HepG2 (cell line): Measurements from ENCODE around the gene MARK4. TPM values are rescaled to one million over a fixed set of nuclear protein-coding genes. Genes with fewer than 3 reads are reported as not detected.
A peak's percentile ranks its signal among the peaks of the same experiment; 100 is the strongest.

Source experiments
- BRD4 ChIP-seq: sonication (generic); formaldehyde crosslinking; IDR thresholded peaks from 2 replicates; pipeline ENCODE4 v1.4.0; 2020; ENCODE audit warnings: missing genetic modification reagents
- ETV5 ChIP-seq: IDR thresholded peaks from 2 replicates; pipeline ENCODE4 v1.6.1; 2018; ENCODE audit warnings: missing biosample characterization, missing genetic modification reagents, inconsistent platforms, borderline replicate concordance
- HNRNPH1 ChIP-seq: fragments of 200-400 bp; formaldehyde crosslinking; optimal IDR thresholded peaks from 2 replicates; pipeline ENCODE3; 2017; ENCODE audit warnings: mild to moderate bottlenecking, low read depth, low read length
- MTA1 ChIP-seq: sonication (generic); formaldehyde crosslinking; IDR thresholded peaks from 2 replicates; pipeline ENCODE4 v1.4.0; 2020; ENCODE audit warnings: missing genetic modification reagents, mild to moderate bottlenecking, borderline replicate concordance
- MTF1 ChIP-seq: sonication (generic); formaldehyde crosslinking; IDR thresholded peaks from 2 replicates; pipeline ENCODE4 v1.5.0; 2020; ENCODE audit warnings: missing genetic modification reagents
- SAP130 ChIP-seq: IDR thresholded peaks from 2 replicates; pipeline ENCODE4 v1.6.1; 2016; ENCODE audit warnings: low read depth
- TMF1 ChIP-seq: sonication (generic); formaldehyde crosslinking; IDR thresholded peaks from 2 replicates; pipeline ENCODE4 v1.8.1; 2022; ENCODE audit warnings: low read depth, missing genetic modification reagents
- ZBTB7B ChIP-seq: sonication (generic); formaldehyde crosslinking; IDR thresholded peaks from 2 replicates; pipeline ENCODE4 v1.4.0; 2020; ENCODE audit warnings: missing genetic modification reagents
- ZEB1 ChIP-seq: IDR thresholded peaks from 2 replicates; pipeline ENCODE4 v1.6.1; 2012; ENCODE audit warnings: mild to moderate bottlenecking, low read depth, inconsistent platforms; ENCODE audit not compliant: insufficient replicate concordance
- ZKSCAN5 ChIP-seq: sonication (generic); formaldehyde crosslinking; IDR thresholded peaks from 2 replicates; pipeline ENCODE4 v1.5.1; 2020; ENCODE audit warnings: mild to moderate bottlenecking, missing genetic modification reagents
- ZMYM3 ChIP-seq: sonication (generic); formaldehyde crosslinking; IDR thresholded peaks from 2 replicates; pipeline ENCODE4 v1.5.1; 2020; ENCODE audit warnings: mild to moderate bottlenecking, missing genetic modification reagents
- ZNF552 ChIP-seq: sonication (generic); formaldehyde crosslinking; IDR thresholded peaks from 2 replicates; pipeline ENCODE4 v1.9.0; 2022; ENCODE audit warnings: missing genetic modification reagents, mild to moderate bottlenecking, borderline replicate concordance
- ZNF567 ChIP-seq: sonication (generic); formaldehyde crosslinking; IDR thresholded peaks from 2 replicates; pipeline ENCODE4 v1.8.1; 2023; ENCODE audit warnings: mild to moderate bottlenecking, missing genetic modification reagents, borderline replicate concordance
- polyA plus RNA-seq, 8 experiments: library from polyadenylated mRNA; depleted of rRNA in 3 of 8; stranded (reverse) in 7 of 8; unstranded in 1 of 8; fragments of >200 nt; fragmentation: Illumina TruSeq in 4 of 8; extraction: Trizol in 4 of 8; gene quantifications; 2 replicates each; pipeline versions ENCODE4 v1.2.1 to v1.2.3, GENCODE V29; 2011 to 2016; ENCODE audit warnings: low read depth in 4 of 8, missing spikeins in 1 of 8, mixed read lengths in 1 of 8; ENCODE audit not compliant: insufficient read depth in 1 of 8
- total RNA-seq, 5 experiments: library from RNA; depleted of rRNA; stranded (reverse); fragments of >200 nt; fragmentation: Illumina TruSeq; extraction: Trizol; gene quantifications; 2 replicates each; pipeline ENCODE4 v1.2.3, GENCODE V29; 2016; ENCODE audit warnings: low read depth in 1 of 5
- TF ChIP-seq, protein P1 (sequence below): sonication (generic); formaldehyde crosslinking; IDR thresholded peaks from 2 replicates; pipeline ENCODE4 v1.4.0; 2020; ENCODE audit warnings: missing genetic modification reagents, mild to moderate bottlenecking, borderline replicate concordance
- TF ChIP-seq, protein P2 (sequence below): IDR thresholded peaks from 2 replicates; pipeline ENCODE4 v1.6.1; 2016; ENCODE audit warnings: low read depth, borderline replicate concordance
- TF ChIP-seq, protein P3 (sequence below): sonication (generic); formaldehyde crosslinking; IDR thresholded peaks from 2 replicates; pipeline ENCODE4 v1.5.0; 2020; ENCODE audit warnings: mild to moderate bottlenecking, missing genetic modification reagents
- TF ChIP-seq, protein P4 (sequence below): sonication (generic); formaldehyde crosslinking; IDR thresholded peaks from 2 replicates; pipeline ENCODE4 v1.8.0; 2022; ENCODE audit warnings: missing genetic modification reagents, mild to moderate bottlenecking, inconsistent platforms, borderline replicate concordance
- TF ChIP-seq, protein P5 (sequence below): sonication (generic); formaldehyde crosslinking; IDR thresholded peaks from 2 replicates; pipeline ENCODE4 v1.8.0; 2022; ENCODE audit warnings: mild to moderate bottlenecking, missing genetic modification reagents; ENCODE audit not compliant: insufficient replicate concordance
- TF ChIP-seq, protein P6 (sequence below): sonication (generic); formaldehyde crosslinking; IDR thresholded peaks from 2 replicates; pipeline ENCODE4 v1.4.0; 2020; ENCODE audit warnings: missing genetic modification reagents, mild to moderate bottlenecking, borderline replicate concordance

Gene MARK4
- total and polyA plus RNA-seq, 2 of the 13 experiments (the other 11 are each of a cell fraction or from before 2014, with no cell fraction given) = 7.0 to 12.2 TPM

DNA sequence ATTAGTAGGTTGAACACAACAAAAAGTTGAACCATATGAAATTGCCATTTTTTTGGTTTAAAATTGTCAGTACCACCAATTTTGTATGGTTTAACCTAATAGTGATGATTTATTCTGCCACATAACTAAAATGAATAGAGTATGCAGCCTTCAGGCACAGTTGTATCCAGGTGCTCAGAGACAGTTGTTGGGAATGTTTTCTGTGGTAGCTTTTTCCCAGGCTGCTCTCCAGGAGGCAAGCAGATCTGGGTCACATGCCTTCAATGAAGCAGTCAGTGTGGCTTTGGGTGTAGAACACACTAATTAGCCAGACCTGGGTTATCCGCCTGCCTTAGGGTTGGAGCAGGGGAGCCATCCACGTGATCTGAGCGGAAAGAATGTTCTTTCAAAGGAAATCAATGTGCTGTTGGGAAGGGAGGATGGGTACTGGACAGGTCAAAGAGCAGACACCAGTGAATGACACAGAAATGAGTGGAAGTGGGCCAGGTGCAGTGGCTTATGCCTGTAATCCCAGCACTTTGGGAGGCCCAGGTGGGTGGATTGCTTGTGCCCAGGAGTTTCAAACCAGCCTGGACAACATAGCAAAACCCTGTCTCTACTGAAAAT lies 28.6 kb downstream of the MARK4 start (continued):
- TF ChIP-seq, protein P1, sequence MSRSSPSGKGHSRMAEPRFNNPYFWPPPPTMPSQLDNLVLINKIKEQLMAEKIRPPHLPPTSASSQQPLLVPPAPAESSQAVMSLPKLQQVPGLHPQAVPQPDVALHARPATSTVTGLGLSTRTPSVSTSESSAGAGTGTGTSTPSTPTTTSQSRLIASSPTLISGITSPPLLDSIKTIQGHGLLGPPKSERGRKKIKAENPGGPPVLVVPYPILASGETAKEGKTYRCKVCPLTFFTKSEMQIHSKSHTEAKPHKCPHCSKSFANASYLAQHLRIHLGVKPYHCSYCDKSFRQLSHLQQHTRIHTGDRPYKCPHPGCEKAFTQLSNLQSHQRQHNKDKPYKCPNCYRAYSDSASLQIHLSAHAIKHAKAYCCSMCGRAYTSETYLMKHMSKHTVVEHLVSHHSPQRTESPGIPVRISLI = no peak
- no peak for TF ChIP-seq ZNF552
- no peak for TF ChIP-seq BRD4 (CRISPR knock-in tag)
- TF ChIP-seq ZBTB7B (CRISPR knock-in tag) = no peak
- no peak for TF ChIP-seq MTA1
- TF ChIP-seq ZMYM3 (CRISPR knock-in tag) = peak; percentile 69; the same call in 1 of the 2 replicates
- no peak for TF ChIP-seq HNRNPH1
- TF ChIP-seq, protein P2, sequence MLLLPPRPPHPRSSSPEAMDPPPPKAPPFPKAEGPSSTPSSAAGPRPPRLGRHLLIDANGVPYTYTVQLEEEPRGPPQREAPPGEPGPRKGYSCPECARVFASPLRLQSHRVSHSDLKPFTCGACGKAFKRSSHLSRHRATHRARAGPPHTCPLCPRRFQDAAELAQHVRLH = no peak
- peak; percentile 27; the same call in 1 of the 2 replicates for TF ChIP-seq ETV5
- TF ChIP-seq, protein P3, sequence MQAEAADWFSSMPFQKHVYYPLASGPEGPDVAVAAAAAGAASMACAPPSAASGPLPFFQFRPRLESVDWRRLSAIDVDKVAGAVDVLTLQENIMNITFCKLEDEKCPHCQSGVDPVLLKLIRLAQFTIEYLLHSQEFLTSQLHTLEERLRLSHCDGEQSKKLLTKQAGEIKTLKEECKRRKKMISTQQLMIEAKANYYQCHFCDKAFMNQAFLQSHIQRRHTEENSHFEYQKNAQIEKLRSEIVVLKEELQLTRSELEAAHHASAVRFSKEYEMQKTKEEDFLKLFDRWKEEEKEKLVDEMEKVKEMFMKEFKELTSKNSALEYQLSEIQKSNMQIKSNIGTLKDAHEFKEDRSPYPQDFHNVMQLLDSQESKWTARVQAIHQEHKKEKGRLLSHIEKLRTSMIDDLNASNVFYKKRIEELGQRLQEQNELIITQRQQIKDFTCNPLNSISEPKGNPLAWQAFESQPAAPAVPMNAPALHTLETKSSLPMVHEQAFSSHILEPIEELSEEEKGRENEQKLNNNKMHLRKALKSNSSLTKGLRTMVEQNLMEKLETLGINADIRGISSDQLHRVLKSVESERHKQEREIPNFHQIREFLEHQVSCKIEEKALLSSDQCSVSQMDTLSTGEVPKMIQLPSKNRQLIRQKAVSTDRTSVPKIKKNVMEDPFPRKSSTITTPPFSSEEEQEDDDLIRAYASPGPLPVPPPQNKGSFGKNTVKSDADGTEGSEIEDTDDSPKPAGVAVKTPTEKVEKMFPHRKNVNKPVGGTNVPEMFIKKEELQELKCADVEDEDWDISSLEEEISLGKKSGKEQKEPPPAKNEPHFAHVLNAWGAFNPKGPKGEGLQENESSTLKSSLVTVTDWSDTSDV (CRISPR knock-in tag) = no peak
- TF ChIP-seq, protein P4, sequence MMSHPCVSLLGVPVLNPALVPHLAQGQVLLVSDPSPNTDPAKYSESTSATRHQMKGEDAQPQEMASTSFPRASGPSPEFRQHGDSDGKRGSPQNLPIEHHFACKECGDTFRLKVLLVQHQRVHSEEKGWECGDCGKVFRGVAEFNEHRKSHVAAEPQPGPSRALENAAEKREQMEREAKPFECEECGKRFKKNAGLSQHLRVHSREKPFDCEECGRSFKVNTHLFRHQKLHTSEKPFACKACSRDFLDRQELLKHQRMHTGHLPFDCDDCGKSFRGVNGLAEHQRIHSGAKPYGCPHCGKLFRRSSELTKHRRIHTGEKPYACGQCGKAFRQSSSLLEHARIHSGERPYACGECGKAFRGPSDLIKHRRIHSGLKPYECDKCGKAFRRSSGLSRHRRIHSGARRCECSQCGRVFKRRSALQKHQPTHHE = no peak
- TF ChIP-seq TMF1 (CRISPR knock-in tag) = no peak
- no peak for TF ChIP-seq ZNF567
- TF ChIP-seq MTF1 (CRISPR knock-in tag) = no peak
- TF ChIP-seq SAP130 (CRISPR knock-in tag) = 0 out of 2 replicates have a peak, but pooled peaks have one; percentile 14
- TF ChIP-seq, protein P5, sequence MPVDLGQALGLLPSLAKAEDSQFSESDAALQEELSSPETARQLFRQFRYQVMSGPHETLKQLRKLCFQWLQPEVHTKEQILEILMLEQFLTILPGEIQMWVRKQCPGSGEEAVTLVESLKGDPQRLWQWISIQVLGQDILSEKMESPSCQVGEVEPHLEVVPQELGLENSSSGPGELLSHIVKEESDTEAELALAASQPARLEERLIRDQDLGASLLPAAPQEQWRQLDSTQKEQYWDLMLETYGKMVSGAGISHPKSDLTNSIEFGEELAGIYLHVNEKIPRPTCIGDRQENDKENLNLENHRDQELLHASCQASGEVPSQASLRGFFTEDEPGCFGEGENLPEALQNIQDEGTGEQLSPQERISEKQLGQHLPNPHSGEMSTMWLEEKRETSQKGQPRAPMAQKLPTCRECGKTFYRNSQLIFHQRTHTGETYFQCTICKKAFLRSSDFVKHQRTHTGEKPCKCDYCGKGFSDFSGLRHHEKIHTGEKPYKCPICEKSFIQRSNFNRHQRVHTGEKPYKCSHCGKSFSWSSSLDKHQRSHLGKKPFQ (CRISPR knock-in tag) = no peak
- no peak for TF ChIP-seq ZKSCAN5
- TF ChIP-seq, protein P6, sequence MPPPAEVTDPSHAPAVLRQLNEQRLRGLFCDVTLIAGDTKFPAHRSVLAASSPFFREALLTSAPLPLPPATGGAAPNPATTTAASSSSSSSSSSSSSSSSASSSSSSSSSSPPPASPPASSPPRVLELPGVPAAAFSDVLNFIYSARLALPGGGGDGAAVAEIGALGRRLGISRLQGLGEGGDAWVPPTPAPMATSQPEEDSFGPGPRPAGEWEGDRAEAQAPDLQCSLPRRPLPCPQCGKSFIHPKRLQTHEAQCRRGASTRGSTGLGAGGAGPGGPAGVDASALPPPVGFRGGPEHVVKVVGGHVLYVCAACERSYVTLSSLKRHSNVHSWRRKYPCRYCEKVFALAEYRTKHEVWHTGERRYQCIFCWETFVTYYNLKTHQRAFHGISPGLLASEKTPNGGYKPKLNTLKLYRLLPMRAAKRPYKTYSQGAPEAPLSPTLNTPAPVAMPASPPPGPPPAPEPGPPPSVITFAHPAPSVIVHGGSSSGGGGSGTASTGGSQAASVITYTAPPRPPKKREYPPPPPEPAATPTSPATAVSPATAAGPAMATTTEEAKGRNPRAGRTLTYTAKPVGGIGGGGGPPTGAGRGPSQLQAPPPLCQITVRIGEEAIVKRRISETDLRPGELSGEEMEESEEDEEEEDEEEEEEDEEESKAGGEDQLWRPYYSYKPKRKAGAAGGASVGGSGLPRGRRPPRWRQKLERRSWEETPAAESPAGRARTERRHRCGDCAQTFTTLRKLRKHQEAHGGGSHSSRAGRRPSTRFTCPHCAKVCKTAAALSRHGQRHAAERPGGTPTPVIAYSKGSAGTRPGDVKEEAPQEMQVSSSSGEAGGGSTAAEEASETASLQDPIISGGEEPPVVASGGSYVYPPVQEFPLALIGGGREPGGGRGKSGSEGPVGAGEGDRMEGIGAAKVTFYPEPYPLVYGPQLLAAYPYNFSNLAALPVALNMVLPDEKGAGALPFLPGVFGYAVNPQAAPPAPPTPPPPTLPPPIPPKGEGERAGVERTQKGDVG (CRISPR knock-in tag) = 0 out of 2 replicates have a peak, but pooled peaks have one; percentile 60
- TF ChIP-seq ZEB1 = no peak
